GM06990 (cell line): ENCODE results near the gene C1orf198.

ENCODE experiments used
- DNase-seq: peaks from one replicate; pipeline ENCODE4 v3.0.0-alpha.2; 2011; ENCODE audit not compliant: insufficient read length; ENCODE audit errors: extremely low read depth
- H3K27me3 ChIP-seq: replicated peaks from 2 replicates; pipeline ENCODE4 v1.6.0; 2011; ENCODE audit warnings: low read length; ENCODE audit not compliant: control insufficient read depth, insufficient read depth
- H3K36me3 ChIP-seq: 2 replicates; pipeline ENCODE4 v1.5.1; 2011; ENCODE audit warnings: low read length; ENCODE audit not compliant: control insufficient read depth, insufficient read depth
- H3K4me3 ChIP-seq: replicated peaks from 2 replicates; pipeline ENCODE4 v1.5.1; 2011; ENCODE audit warnings: low read depth, mild to moderate bottlenecking, control low read depth, low read length
- CTCF ChIP-seq: IDR thresholded peaks from 2 replicates; pipeline ENCODE4 v1.5.1; 2011; ENCODE audit warnings: low read length, control low read depth, mild to moderate bottlenecking, inconsistent platforms; ENCODE audit not compliant: insufficient read depth, poor library complexity, severe bottlenecking

C1orf198 gene

GRCh38 chr1:230806552-230806951 is 61.8 kb downstream of the C1orf198 start:
- Histone ChIP-seq H3K36me3 (no peaks in the 10 kb centered on the region), H3K27me3 (no peaks in the 10 kb centered on the region; the same call in 1 of the 2 replicates), H3K4me3 (no peak overlapping the region)
- no peak for TF ChIP-seq CTCF
- no peak for DNase-seq

- Histone ChIP-seq H3K4me3 (no peak overlapping the region), H3K27me3 (no peaks in the 10 kb centered on the region; the same call in 1 of the 2 replicates), H3K36me3 (no peaks in the 10 kb centered on the region)
- DNase-seq, result no peak
- TF ChIP-seq CTCF, result no peak
Measured at GRCh38 chr1:230804396-230804795, 63.9 kb downstream of the C1orf198 start.

- DNase-seq, result no peak
- TF ChIP-seq CTCF, result no peak
- Histone ChIP-seq H3K27me3 (no peaks in the 10 kb centered on the region), H3K4me3 (no peak overlapping the region), H3K36me3 (no peaks in the 10 kb centered on the region)
Measured at GRCh38 chr1:230800891-230801840, 67.2 kb downstream of the C1orf198 start.

- Histone ChIP-seq H3K36me3 (no peaks in the 10 kb centered on the region), H3K27me3 (no peaks in the 10 kb centered on the region), H3K4me3 (no peak overlapping the region)
- no peak for DNase-seq
- TF ChIP-seq CTCF, result no peak
Measured at GRCh38 chr1:230798491-230798890, 69.8 kb downstream of the C1orf198 start.

- Histone ChIP-seq H3K36me3 (no peaks in the 10 kb centered on the region), H3K4me3 (no peak overlapping the region), H3K27me3 (no peaks in the 10 kb centered on the region)
- peak; percentile 33 for TF ChIP-seq CTCF
- DNase-seq, result no peak
Measured at GRCh38 chr1:230797942-230798365, 70.4 kb downstream of the C1orf198 start.
